ENCODE results near the gene TCF7.

Gene TCF7

GRCh38 chr5:134090522-134090921 lies 24.0 kb upstream of the TCF7 start:
- DNase-seq (ENCODE audit: low spot score): no peak

DNA sequence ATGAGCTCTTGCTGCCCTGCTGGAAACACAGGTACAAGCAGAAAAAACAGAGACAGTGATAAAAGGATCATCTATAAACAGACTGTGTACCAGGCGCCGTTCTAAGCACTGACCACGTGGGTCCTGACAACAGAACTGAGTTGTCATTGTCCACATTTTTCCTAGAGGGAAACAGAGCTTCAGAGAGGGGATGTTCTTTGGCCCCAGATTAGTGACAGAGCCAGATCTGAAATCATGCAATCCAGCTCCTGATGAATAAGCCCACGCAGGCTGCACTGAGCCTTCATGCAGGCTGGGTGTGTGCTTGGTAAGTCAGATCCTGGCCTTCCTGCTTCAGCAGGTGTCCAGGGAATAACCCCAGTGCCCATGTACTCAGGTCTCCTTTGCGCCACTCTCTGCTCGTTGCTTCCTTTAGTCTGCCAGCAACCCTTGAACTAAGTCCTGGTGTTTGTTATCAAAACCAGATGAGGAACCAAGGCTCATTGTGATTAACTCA lies 22.8 kb upstream of the TCF7 start:
- DNase-seq (ENCODE audit: low spot score): peak; percentile 65

- no peak for DNase-seq (ENCODE audit: low spot score)
Measured at GRCh38 chr5:134092875-134093274, 21.6 kb upstream of the TCF7 start.

GRCh38 chr5:134093351-134093750 lies 21.1 kb upstream of the TCF7 start:
- DNase-seq (ENCODE audit: low spot score): no peak

GRCh38 chr5:134095293-134095692 lies 19.2 kb upstream of the TCF7 start:
- DNase-seq (ENCODE audit: low spot score): no peak

GRCh38 chr5:134095887-134096589 lies 18.4 kb upstream of the TCF7 start:
- DNase-seq (ENCODE audit: low spot score): no peak

- DNase-seq (ENCODE audit: low spot score): no peak
Measured at GRCh38 chr5:134097211-134097749, 17.2 kb upstream of the TCF7 start.

GRCh38 chr5:134098690-134099089 lies 15.8 kb upstream of the TCF7 start:
- DNase-seq (ENCODE audit: low spot score): no peak

- no peak for DNase-seq (ENCODE audit: low spot score)
Measured at GRCh38 chr5:134099288-134099872, 15.1 kb upstream of the TCF7 start.

- DNase-seq (ENCODE audit: low spot score): no peak
Measured at GRCh38 chr5:134099939-134100282, 14.6 kb upstream of the TCF7 start.

- no peak for DNase-seq (ENCODE audit: low spot score)
Measured at GRCh38 chr5:134100283-134101091, 14.0 kb upstream of the TCF7 start.

DNA sequence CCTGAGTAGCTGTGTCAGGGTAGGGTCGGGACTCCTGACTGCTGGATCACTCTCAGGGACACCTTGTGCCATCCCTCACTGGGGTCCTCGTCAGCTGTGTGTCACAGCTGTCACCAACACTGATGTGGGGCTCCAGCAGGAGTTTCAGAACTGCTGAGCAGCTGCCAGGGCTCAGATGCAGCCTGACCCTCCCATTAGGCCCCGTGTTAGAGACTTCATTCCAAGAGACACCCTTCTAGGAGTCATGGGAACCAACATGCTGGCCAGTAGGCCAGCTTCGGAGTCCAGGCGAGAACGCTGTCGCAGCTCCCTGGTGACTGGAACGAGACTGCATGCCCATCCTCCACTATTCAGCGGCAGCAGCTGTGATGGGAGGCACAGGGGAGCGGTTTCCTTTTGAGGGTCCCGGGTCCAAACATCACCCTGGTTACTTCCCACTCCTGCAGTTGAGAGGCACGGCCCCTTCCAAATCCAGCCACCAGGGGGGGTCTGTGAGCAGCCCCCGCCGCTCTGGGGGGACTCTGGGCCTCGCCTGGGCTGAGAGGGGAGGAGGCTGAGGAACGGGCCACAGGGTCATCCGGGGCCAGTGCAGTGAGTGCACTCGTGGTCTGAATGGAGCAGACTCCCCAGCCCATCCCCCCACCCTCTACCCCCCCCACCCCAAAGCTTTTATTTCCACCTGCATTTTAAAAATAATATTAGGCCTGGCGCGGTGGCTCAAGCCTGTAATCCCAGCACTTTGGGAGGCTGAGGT lies 12.6 kb upstream of the TCF7 start:
- DNase-seq (ENCODE audit: low spot score): peak; percentile 66

DNA sequence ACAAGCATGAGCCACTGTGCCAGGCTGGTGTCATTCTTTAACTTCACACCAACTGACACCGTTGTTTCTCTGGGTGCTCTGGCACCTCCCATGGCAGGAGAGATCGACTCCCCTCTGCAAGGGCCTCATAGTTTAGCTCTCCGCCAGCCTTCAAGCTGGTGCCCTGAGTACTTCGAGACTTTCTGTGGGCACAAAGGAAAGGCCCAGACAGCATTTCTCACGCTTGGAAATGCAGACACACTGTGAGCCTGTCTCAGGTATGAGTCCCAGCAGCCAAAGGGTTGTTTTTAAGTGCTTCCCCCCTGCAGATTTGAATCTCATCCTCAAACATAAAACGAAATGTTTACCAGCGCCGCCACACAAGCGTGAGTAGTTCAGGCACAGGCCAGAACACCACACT lies 11.1 kb upstream of the TCF7 start:
- no peak for DNase-seq (ENCODE audit: low spot score)

GRCh38 chr5:134103998-134104654 lies 10.4 kb upstream of the TCF7 start:
- no peak for DNase-seq (ENCODE audit: low spot score)

DNA sequence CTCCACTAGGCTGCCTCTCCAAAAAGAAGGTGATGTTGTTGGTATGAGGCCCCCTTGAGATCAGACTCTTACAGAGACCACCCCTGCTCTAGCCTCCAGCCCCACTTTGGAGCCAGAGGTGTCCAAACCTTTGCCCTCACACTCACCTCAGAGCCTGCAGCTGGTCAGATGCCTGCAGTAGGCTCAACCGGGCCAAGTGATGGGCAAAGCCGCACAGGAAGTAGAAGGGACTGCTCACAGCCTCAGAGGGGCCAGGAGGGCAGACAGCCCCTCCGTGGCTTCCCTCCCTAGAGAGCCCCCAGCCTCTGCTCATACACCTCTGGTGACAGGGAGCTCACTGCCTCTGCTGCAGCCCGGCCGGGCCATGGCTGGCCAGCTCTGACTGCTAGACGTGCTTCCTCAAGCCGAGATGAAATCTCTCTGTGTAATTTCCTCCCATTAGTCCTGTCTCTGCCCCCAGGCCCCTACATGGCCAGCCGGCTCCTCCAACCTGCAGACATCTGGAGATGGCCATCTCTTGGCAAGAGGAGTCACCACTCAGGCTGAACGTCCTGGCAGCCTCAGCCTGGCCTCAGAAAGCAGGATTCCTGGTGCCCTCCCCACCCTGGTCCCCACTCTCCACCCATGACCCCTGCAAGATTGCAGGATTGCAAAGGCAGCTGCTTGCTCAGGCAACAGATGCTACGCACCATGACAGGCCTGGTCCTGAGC lies 7.3 kb upstream of the TCF7 start:
- DNase-seq (ENCODE audit: low spot score): no peak

GRCh38 chr5:134107779-134108178 lies 6.7 kb upstream of the TCF7 start:
- DNase-seq (ENCODE audit: low spot score): no peak

DNA sequence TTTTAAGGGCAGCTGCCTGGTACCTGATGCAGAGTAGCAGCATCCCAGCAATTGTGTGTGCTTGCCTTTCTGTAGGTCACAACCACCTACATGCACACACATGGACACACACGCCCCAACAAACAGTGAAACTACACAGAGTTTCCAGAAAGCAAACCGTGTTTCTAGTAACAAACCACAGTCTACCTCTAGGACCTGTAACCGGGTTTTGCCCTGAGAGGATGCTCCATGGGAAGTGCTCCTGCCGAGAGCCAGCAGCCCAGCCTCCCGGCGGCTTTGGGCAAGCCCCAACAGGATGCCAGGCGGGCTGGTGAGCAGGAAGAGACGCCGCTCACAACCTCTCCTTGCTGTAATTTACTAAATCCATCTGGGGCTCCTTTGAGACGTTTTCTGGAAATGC lies 4.1 kb upstream of the TCF7 start:
- no peak for DNase-seq (ENCODE audit: low spot score)

- DNase-seq (ENCODE audit: low spot score): no peak
Measured at GRCh38 chr5:134111741-134112647, 2.5 kb upstream of the TCF7 start.

- no peak for DNase-seq (ENCODE audit: low spot score)
Measured at GRCh38 chr5:134112726-134113362, 1.6 kb upstream of the TCF7 start.

All from Ammon's horn (tissue), 1 donor.